ENCODE measurements around the gene ARHGAP19.

Gene ARHGAP19

DNA sequence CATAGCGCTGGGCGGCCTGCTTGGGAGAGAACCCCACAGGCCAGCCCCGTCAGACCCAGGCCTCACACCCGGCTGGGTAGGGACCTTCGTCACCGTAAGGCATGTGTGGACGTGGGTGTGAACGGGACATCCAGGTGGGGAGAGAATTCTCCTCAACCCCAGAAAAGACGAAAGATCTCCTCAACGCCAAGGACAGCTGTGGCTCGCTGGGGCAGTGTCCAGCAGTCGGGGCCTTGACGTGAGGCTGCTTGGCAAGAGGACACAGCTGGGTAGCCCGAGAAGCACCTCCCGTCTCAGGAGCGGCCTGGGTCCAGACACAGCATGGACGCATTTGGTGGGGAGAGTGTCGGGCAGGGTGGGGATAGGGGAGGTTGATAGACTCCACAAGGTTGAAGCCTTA is 105.5 kb downstream of the ARHGAP19 start:
- CTCF ChIA-PET: interaction anchor here (1.5 to 3.4 kb wide), 3 partner anchors 10 to 114 kb away, joined by 5 to 17 read pairs (median 5); no protein-coding TSS in a partner anchor
- Histone ChIP-seq H3K36me3 (ENCODE audit: control insufficient read depth in 2 of 2, insufficient read depth in 1 of 2, low read length in 2 of 2) (no peaks in the 10 kb centered on the region), H3K4me1 (ENCODE audit: control insufficient read depth, insufficient read depth, low read length) (peaks cover 3% of the 10 kb centered on the region; the same call in 1 of the 2 replicates), H3K4me3 (ENCODE audit: low read depth, low read length) (no peak overlapping the region), H3K9me3 (ENCODE audit: control insufficient read depth, insufficient read depth, low read depth, low read length) (no peaks in the 10 kb centered on the region), H3K27ac (ENCODE audit: extremely low read depth, low read depth, low read length) (no peak overlapping the region)
- no peak for TF ChIP-seq PBX3 (CRISPR knock-in tag; IDR thresholded peaks at IDR 0.05)
- no peak for TF ChIP-seq ZBTB7A (tag by site-specific recombination; IDR thresholded peaks at IDR 0.05; ENCODE audit: low read depth)
- no peak for TF ChIP-seq ZNF596 (tag by site-specific recombination; IDR thresholded peaks at IDR 0.05)
- TF ChIP-seq ZNF114 (tag by site-specific recombination; IDR thresholded peaks at IDR 0.05): no peak
- TF ChIP-seq ZNF514 (tag by site-specific recombination; IDR thresholded peaks at IDR 0.05): no peak
- no peak for TF ChIP-seq ZNF10 (tag by site-specific recombination; IDR thresholded peaks at IDR 0.05)
- TF ChIP-seq ZNF76 (tag by site-specific recombination; IDR thresholded peaks at IDR 0.05; ENCODE audit: borderline replicate concordance, low read depth): no peak
- no peak for TF ChIP-seq ZNF776 (tag by site-specific recombination; IDR thresholded peaks at IDR 0.05; ENCODE audit: borderline replicate concordance)
- TF ChIP-seq ZSCAN23 (tag by site-specific recombination; IDR thresholded peaks at IDR 0.05): no peak
- no peak for TF ChIP-seq ZNF354C (tag by site-specific recombination; IDR thresholded peaks at IDR 0.05; ENCODE audit: borderline replicate concordance, low read depth)
- TF ChIP-seq, protein P1, sequence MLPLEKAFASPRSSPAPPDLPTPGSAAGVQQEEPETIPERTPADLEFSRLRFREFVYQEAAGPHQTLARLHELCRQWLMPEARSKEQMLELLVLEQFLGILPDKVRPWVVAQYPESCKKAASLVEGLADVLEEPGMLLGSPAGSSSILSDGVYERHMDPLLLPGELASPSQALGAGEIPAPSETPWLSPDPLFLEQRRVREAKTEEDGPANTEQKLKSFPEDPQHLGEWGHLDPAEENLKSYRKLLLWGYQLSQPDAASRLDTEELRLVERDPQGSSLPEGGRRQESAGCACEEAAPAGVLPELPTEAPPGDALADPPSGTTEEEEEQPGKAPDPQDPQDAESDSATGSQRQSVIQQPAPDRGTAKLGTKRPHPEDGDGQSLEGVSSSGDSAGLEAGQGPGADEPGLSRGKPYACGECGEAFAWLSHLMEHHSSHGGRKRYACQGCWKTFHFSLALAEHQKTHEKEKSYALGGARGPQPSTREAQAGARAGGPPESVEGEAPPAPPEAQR (tag by site-specific recombination; IDR thresholded peaks at IDR 0.05): no peak
- no peak for TF ChIP-seq ZSCAN4 (tag by site-specific recombination; IDR thresholded peaks at IDR 0.05)
- POLR2A ChIA-PET: no interaction called here

DNA sequence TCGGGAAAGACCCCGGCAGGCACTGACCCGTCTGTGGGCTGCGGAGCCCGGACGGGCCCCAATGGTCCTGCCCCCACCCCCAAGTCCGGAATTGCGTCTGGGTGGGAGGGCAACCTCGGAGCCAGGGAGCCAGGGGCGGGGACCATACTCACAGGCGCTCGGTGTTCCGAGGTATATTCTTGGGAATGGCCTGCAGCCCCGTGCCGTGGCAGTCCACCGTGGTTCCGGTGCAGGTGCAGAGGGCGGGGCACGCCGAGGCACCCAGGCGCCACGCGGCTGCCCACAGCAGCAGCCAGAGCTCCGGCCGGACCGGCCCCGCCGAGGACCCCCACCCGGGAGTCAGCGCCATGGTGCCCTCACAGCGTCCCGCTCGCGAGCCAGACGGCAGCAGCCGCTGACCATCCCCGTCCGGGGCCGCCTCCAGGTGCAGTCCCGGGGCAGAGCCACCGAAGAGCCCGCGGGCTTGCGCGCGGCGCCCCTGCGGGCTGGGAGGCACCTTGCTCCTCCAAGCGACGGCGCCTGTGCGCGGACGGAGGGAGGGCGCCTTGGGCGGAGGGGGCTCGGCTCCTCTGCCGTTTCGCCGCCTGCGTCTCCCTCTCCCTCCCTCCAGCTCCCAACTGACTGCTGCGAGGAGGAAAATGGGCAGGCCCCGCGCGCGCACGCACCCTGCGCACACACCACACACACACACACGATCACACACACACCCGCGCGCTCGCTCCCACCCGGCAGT is 106.9 kb downstream of the ARHGAP19 start, which contains the start of gene SLIT1:
Gene SLIT1 (minus strand): TSS at position 634 of the 733 bp plus-strand sequence. CDS start 285 bp downstream, at position 349.
- CTCF ChIA-PET: interaction anchor here (0.5 to 3.4 kb wide), 6 partner anchors 10 to 963 kb away, joined by 3 to 17 read pairs (median 3); no protein-coding TSS in a partner anchor
- POLR2A ChIA-PET: interaction anchor here (0.6 to 0.9 kb wide), 2 partner anchors 12 to 144 kb away, joined by 3 read pairs; no protein-coding TSS in a partner anchor
- peak within 1 kb of the TSS; percentile 32 for H3K4me3 ChIP-seq (ENCODE audit: low read depth, low read length)
- H3K36me3 ChIP-seq (ENCODE audit: control insufficient read depth in 2 of 2, insufficient read depth in 1 of 2, low read length in 2 of 2): no peaks in the 10 kb centered on the region
- H3K9me3 ChIP-seq (ENCODE audit: control insufficient read depth, insufficient read depth, low read depth, low read length): no peaks in the 10 kb centered on the region
- H3K27ac ChIP-seq (ENCODE audit: extremely low read depth, low read depth, low read length): peak within 1 kb of the TSS; percentile 41; the same call in 1 of the 2 replicates
- H3K4me1 ChIP-seq (ENCODE audit: control insufficient read depth, insufficient read depth, low read length): peaks cover 3% of the 10 kb centered on the region; the same call in 1 of the 2 replicates
- TF ChIP-seq, protein P2, sequence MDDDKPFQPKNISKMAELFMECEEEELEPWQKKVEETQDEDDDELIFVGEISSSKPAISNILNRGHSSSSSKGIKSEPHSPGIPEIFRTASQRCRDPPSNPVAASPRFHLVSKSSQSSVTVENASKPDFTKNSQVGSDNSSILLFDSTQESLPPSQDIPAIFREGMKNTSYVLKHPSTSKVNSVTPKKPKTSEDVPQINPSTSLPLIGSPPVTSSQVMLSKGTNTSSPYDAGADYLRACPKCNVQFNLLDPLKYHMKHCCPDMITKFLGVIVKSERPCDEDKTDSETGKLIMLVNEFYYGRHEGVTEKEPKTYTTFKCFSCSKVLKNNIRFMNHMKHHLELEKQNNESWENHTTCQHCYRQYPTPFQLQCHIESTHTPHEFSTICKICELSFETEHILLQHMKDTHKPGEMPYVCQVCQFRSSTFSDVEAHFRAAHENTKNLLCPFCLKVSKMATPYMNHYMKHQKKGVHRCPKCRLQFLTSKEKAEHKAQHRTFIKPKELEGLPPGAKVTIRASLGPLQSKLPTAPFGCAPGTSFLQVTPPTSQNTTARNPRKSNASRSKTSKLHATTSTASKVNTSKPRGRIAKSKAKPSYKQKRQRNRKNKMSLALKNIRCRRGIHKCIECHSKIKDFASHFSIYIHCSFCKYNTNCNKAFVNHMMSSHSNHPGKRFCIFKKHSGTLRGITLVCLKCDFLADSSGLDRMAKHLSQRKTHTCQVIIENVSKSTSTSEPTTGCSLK (tag by site-specific recombination; IDR thresholded peaks at IDR 0.05): no peak
- peak; percentile 57; the same call in 1 of the 2 replicates for TF ChIP-seq SP2 (tag by site-specific recombination; IDR thresholded peaks at IDR 0.05)
- 0 out of 2 replicates have a peak, but pooled peaks have one; percentile 8 for TF ChIP-seq IKZF3 (tag by site-specific recombination; IDR thresholded peaks at IDR 0.05)
- TF ChIP-seq, protein P3, sequence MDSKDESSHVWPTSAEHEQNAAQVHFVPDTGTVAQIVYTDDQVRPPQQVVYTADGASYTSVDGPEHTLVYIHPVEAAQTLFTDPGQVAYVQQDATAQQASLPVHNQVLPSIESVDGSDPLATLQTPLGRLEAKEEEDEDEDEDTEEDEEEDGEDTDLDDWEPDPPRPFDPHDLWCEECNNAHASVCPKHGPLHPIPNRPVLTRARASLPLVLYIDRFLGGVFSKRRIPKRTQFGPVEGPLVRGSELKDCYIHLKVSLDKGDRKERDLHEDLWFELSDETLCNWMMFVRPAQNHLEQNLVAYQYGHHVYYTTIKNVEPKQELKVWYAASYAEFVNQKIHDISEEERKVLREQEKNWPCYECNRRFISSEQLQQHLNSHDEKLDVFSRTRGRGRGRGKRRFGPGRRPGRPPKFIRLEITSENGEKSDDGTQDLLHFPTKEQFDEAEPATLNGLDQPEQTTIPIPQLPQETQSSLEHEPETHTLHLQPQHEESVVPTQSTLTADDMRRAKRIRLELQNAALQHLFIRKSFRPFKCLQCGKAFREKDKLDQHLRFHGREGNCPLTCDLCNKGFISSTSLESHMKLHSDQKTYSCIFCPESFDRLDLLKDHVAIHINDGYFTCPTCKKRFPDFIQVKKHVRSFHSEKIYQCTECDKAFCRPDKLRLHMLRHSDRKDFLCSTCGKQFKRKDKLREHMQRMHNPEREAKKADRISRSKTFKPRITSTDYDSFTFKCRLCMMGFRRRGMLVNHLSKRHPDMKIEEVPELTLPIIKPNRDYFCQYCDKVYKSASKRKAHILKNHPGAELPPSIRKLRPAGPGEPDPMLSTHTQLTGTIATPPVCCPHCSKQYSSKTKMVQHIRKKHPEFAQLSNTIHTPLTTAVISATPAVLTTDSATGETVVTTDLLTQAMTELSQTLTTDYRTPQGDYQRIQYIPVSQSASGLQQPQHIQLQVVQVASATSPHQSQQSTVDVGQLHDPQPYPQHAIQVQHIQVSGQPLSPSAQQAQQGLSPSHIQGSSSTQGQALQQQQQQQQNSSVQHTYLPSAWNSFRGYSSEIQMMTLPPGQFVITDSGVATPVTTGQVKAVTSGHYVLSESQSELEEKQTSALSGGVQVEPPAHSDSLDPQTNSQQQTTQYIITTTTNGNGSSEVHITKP (tag by site-specific recombination; IDR thresholded peaks at IDR 0.05): peak; percentile 64
- TF ChIP-seq, protein P4, sequence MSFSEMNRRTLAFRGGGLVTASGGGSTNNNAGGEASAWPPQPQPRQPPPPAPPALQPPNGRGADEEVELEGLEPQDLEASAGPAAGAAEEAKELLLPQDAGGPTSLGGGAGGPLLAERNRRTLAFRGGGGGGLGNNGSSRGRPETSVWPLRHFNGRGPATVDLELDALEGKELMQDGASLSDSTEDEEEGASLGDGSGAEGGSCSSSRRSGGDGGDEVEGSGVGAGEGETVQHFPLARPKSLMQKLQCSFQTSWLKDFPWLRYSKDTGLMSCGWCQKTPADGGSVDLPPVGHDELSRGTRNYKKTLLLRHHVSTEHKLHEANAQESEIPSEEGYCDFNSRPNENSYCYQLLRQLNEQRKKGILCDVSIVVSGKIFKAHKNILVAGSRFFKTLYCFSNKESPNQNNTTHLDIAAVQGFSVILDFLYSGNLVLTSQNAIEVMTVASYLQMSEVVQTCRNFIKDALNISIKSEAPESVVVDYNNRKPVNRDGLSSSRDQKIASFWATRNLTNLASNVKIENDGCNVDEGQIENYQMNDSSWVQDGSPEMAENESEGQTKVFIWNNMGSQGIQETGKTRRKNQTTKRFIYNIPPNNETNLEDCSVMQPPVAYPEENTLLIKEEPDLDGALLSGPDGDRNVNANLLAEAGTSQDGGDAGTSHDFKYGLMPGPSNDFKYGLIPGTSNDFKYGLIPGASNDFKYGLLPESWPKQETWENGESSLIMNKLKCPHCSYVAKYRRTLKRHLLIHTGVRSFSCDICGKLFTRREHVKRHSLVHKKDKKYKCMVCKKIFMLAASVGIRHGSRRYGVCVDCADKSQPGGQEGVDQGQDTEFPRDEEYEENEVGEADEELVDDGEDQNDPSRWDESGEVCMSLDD (tag by site-specific recombination; IDR thresholded peaks at IDR 0.05): no peak
- TF ChIP-seq, protein P5, sequence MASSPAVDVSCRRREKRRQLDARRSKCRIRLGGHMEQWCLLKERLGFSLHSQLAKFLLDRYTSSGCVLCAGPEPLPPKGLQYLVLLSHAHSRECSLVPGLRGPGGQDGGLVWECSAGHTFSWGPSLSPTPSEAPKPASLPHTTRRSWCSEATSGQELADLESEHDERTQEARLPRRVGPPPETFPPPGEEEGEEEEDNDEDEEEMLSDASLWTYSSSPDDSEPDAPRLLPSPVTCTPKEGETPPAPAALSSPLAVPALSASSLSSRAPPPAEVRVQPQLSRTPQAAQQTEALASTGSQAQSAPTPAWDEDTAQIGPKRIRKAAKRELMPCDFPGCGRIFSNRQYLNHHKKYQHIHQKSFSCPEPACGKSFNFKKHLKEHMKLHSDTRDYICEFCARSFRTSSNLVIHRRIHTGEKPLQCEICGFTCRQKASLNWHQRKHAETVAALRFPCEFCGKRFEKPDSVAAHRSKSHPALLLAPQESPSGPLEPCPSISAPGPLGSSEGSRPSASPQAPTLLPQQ (tag by site-specific recombination; IDR thresholded peaks at IDR 0.05): peak; percentile 43; the same call in 1 of the 2 replicates
